GM12878 (cell line): ENCODE results near the gene ABCC9. TPM values are rescaled to one million over a fixed set of nuclear protein-coding genes. Genes with fewer than 3 reads are reported as not detected.

Experiments used
- ATAC-seq: fragments of 200-7000 bp; cut with Tn5 transposase; 3 replicates; pipeline ENCODE4 v1.9.1; 2020; ENCODE audit warnings: mild to moderate bottlenecking, moderate library complexity
- BruUV-seq: library from RNA; stranded (reverse); fragments of 400-500 nt; replicated peaks from 2 replicates; lab custom pipeline; 2021; lab: Mats Ljungman, UMichigan
- CTCF ChIA-PET: fragments of 300-600 bp; sonication (Branson Sonifier 250); formaldehyde crosslinking; extraction: SDS; loops from one replicate; lab custom pipeline; 2021; ENCODE audit warnings: inconsistent platforms; lab: Yijun Ruan, JAX
- POLR2A ChIA-PET: fragments of 350-600 bp; formaldehyde crosslinking; extraction: SDS; loops from one replicate; lab custom pipeline; 2021; ENCODE audit warnings: inconsistent platforms; lab: Charles Lee
- RAD21 ChIA-PET: fragments of 300-600 bp; sonication (Branson Sonifier 250); formaldehyde crosslinking; loops from one replicate; lab custom pipeline; 2023; ENCODE audit warnings: antibody characterized with exemption; ENCODE audit not compliant: unreplicated experiment; lab: Charles Lee
- SMC1A ChIA-PET: fragments of 300-600 bp; sonication (Branson Sonifier 250); formaldehyde crosslinking; loops from one replicate; lab custom pipeline; 2023; ENCODE audit not compliant: unreplicated experiment, uncharacterized antibody; lab: Charles Lee
- DNase-seq: peaks from one replicate; pipeline ENCODE4 v3.0.0-alpha.2; 2011; ENCODE audit warnings: low read depth, low spot score
- FAIRE-seq: peaks from 3 replicates; lab custom pipeline; 2011; peaks lifted over from hg19 to GRCh38; lab: Jason Lieb, UNC
- H2AFZ ChIP-seq: 2 replicates; pipeline ENCODE4 v1.6.0; 2011; ENCODE audit warnings: low read depth, low read length, control low read depth; ENCODE audit not compliant: control insufficient read depth
- H3K27ac ChIP-seq: 2 replicates; pipeline ENCODE4 v1.5.1; 2011; ENCODE audit warnings: control low read depth; ENCODE audit not compliant: control insufficient read depth, insufficient read depth
- H3K27me3 ChIP-seq, 2 experiments: replicated peaks in 1 of 2; 2 replicates each; pipeline versions ENCODE4 v1.6.0 to v1.6.1; 2011; ENCODE audit warnings: low read length in 1 of 2; ENCODE audit not compliant: control insufficient read depth in 2 of 2, insufficient read depth in 2 of 2
- H3K36me3 ChIP-seq, 2 experiments: 2 replicates each; pipeline ENCODE4 v1.5.1; 2011; ENCODE audit warnings: low read length in 1 of 2; ENCODE audit not compliant: control insufficient read depth in 2 of 2, insufficient read depth in 2 of 2
- H3K4me1 ChIP-seq: 2 replicates; pipeline ENCODE4 v1.6.1; 2011; ENCODE audit warnings: mild to moderate bottlenecking, low read length, moderate library complexity, mixed read lengths; ENCODE audit not compliant: control insufficient read depth, insufficient read depth
- H3K4me2 ChIP-seq: 2 replicates; pipeline ENCODE4 v1.6.0; 2011; ENCODE audit warnings: control low read depth; ENCODE audit not compliant: control insufficient read depth, insufficient read depth
- H3K4me3 ChIP-seq: fragments of 200-600 bp; sonication (generic); 2 replicates; pipeline ENCODE4 v1.5.1; 2016
- H3K79me2 ChIP-seq: 2 replicates; pipeline ENCODE4 v1.6.0; 2011; ENCODE audit warnings: low read length; ENCODE audit not compliant: control insufficient read depth, insufficient read depth
- H3K9ac ChIP-seq: 2 replicates; pipeline ENCODE4 v1.8.0; 2011; ENCODE audit warnings: low read length, control low read depth, mixed read lengths; ENCODE audit not compliant: control insufficient read depth, insufficient read depth
- H3K9me3 ChIP-seq: replicated peaks from 3 replicates; pipeline ENCODE4 v1.5.1; 2011; ENCODE audit warnings: mild to moderate bottlenecking, low read length; ENCODE audit not compliant: control insufficient read depth, insufficient read depth
- H4K20me1 ChIP-seq: 2 replicates; pipeline ENCODE4 v1.6.0; 2011; ENCODE audit not compliant: control insufficient read depth, insufficient read depth
- ASH2L ChIP-seq: fragments of 300-600, 200-600 bp; sonication (generic); IDR thresholded peaks from 2 replicates; pipeline ENCODE4 v1.6.1; 2017; ENCODE audit warnings: low read depth, mild to moderate bottlenecking, borderline replicate concordance
- BCL3 ChIP-seq: IDR thresholded peaks from 2 replicates; pipeline ENCODE4 v1.6.1; 2011; ENCODE audit warnings: borderline replicate concordance, low read depth, mild to moderate bottlenecking, moderate library complexity, low read length; ENCODE audit not compliant: insufficient read depth, poor library complexity, severe bottlenecking
- CBFB ChIP-seq: IDR thresholded peaks from 2 replicates; pipeline ENCODE4 v1.6.1; 2016; ENCODE audit warnings: antibody characterized with exemption, low read depth
- CEBPB ChIP-seq, 2 experiments: fragments of 150-350 bp in 1 of 2; IDR thresholded peaks; 2 replicates each; pipeline ENCODE4 v1.6.1; 2012 to 2014; ENCODE audit warnings: low read depth in 2 of 2, low read length in 2 of 2, borderline replicate concordance in 1 of 2, inconsistent platforms in 1 of 2
- E2F4 ChIP-seq: IDR thresholded peaks from 2 replicates; pipeline ENCODE4 v1.6.1; 2012; ENCODE audit warnings: low read depth, low read length, improper control_type of control experiment
- GATAD2B ChIP-seq: fragments of 450-650 bp; conservative IDR thresholded peaks from 2 replicates; pipeline ENCODE4 v1.6.1; 2017; ENCODE audit warnings: low read depth, mild to moderate bottlenecking, moderate library complexity
- HDAC2 ChIP-seq: fragments of 200-600 bp; sonication (generic); IDR thresholded peaks from 2 replicates; pipeline ENCODE4 v1.6.1; 2017
- NFYB ChIP-seq: IDR thresholded peaks from 2 replicates; pipeline ENCODE4 v1.6.1; 2011; ENCODE audit warnings: low read depth, mild to moderate bottlenecking, low read length, improper control_type of control experiment, moderate library complexity; ENCODE audit not compliant: insufficient read depth
- RAD21 ChIP-seq: IDR thresholded peaks from 2 replicates; pipeline ENCODE4 v1.6.1; 2011; ENCODE audit warnings: mild to moderate bottlenecking, low read depth, low read length, moderate library complexity; ENCODE audit not compliant: insufficient read depth
- RELB ChIP-seq: fragments of 450-650 bp; IDR thresholded peaks from 2 replicates; pipeline ENCODE4 v1.6.1; 2017; ENCODE audit warnings: low read depth, mild to moderate bottlenecking, moderate library complexity
- ZBTB11 ChIP-seq: fragments of 450-650 bp; formaldehyde crosslinking; IDR thresholded peaks from 2 replicates; pipeline ENCODE4 v1.5.0; 2022; ENCODE audit warnings: mild to moderate bottlenecking, missing genetic modification characterization
- ZNF217 ChIP-seq: fragments of 450-650 bp; IDR thresholded peaks from 2 replicates; pipeline ENCODE4 v1.6.1; 2017; ENCODE audit warnings: antibody characterized with exemption, mild to moderate bottlenecking
- WGBS: methylation state at CpG from one replicate; pipeline ENCODE4 v1.1.6; 2016; ENCODE audit warnings: low lambda C conversion rate; ENCODE audit not compliant: insufficient replicate concordance, insufficient coverage; ENCODE audit errors: missing lambda C conversion rate; 5-methylcytosine and 5-hydroxymethylcytosine counted together
- in situ Hi-C: fragments of 300-500 bp; cut with MboI; formaldehyde crosslinking; loops from 9 replicates; pipeline ENCODE4 v1.14.3; 2018; ENCODE audit warnings: mixed read lengths
- intact Hi-C: fragments of 100-400 bp; cut with micrococcal nuclease; formaldehyde crosslinking; loops from one replicate; pipeline ENCODE4 v1.14.2; 2022; ENCODE audit not compliant: unreplicated experiment
- polyA plus RNA-seq, 11 experiments: library from polyadenylated mRNA; depleted of rRNA in 4 of 11; unstranded in 6 of 11; stranded (reverse) in 5 of 11; fragments of >200 nt; fragmentation: Nextera tagmentation in 4 of 11; fragmentation: Illumina TruSeq in 1 of 11; extraction: Ambion mirVana in 4 of 11; extraction: Trizol in 1 of 11; gene quantifications; 1 replicate in 1 of 11; 2 replicates in 10 of 11; pipeline versions ENCODE4 v1.2.1 to v1.2.3, GENCODE V29; 2011 to 2016; ENCODE audit warnings: inconsistent platforms in 2 of 11, missing spikeins in 2 of 11, low read depth in 1 of 11
- total RNA-seq, 4 experiments: library from RNA; depleted of rRNA in 3 of 4; stranded (reverse); fragments of >200 nt in 3 of 4; fragmentation: Illumina TruSeq in 1 of 4; extraction: Trizol in 1 of 4; gene quantifications; 2 replicates each; pipeline versions ENCODE4 v1.2.1 to v1.2.3, GENCODE V29; 2013 to 2021

Gene ABCC9
- total and polyA plus RNA-seq, 10 of the 15 experiments (the other 5 are each of a cell fraction or from before 2014, with no cell fraction given), result under 0.01 to 0.10 (median 0.04) TPM; not detected in 2

GRCh38 chr12:21773806-21774205, 167.4 kb downstream of the ABCC9 start:
- ChIA-PET SMC1A (no interaction called here), RAD21 (no interaction called here), POLR2A (no interaction called here), CTCF (no interaction called here)
- Histone ChIP-seq H3K27me3 (peaks cover 0 to 8% of the 10 kb centered on the region in 2 experiments; a peak in 1 of 4 replicates), H2AFZ (no peak overlapping the region), H3K4me1 (no peaks in the 10 kb centered on the region), H3K9me3 (no peaks in the 10 kb centered on the region), H3K4me3 (no peak overlapping the region), H4K20me1 (no peaks in the 10 kb centered on the region), H3K27ac (no peak overlapping the region), H3K9ac (no peak overlapping the region)
- FAIRE-seq (no peak), DNase-seq (no peak)
- in situ Hi-C loops, result no loop called here
- WGBS, result 25% methylated on average over 10 of the region's 10 CpGs
- intact Hi-C loops, result no loop called here
- no peak for TF ChIP-seq ZNF217
- no peak for TF ChIP-seq ASH2L
- no peak for TF ChIP-seq RAD21
- no peak for TF ChIP-seq RELB
- no peak for TF ChIP-seq HDAC2
- no peak for TF ChIP-seq BCL3
- TF ChIP-seq CBFB, result no peak
- TF ChIP-seq GATAD2B, result no peak
- TF ChIP-seq E2F4, result no peak
- no peak for TF ChIP-seq CEBPB (IDR thresholded peaks at IDR 0.05; ENCODE audit: borderline replicate concordance in 1 of 2, low read depth in 2 of 2, low read length in 2 of 2)
- TF ChIP-seq ZBTB11 (CRISPR knock-in tag), result no peak
- no peak for TF ChIP-seq NFYB
- TF ChIP-seq, all 136 proteins: peak for 0
- no peak for ATAC-seq
- Histone ChIP-seq H3K79me2 (no peaks in the 10 kb centered on the region), H3K36me3 (no peaks in the 10 kb centered on the region), H3K4me2 (no peak overlapping the region)
- BruUV-seq, result no TSS peak
